ENCODE measurements around the gene GPBP1L1. TPM values are rescaled to one million over a fixed set of nuclear protein-coding genes. Genes with fewer than 3 reads are reported as not detected.

The GPBP1L1 gene
- total and polyA plus RNA-seq, 2 of the 13 experiments (the other 11 are each of a cell fraction or from before 2014, with no cell fraction given) = 45.9 to 86.1 TPM

DNA sequence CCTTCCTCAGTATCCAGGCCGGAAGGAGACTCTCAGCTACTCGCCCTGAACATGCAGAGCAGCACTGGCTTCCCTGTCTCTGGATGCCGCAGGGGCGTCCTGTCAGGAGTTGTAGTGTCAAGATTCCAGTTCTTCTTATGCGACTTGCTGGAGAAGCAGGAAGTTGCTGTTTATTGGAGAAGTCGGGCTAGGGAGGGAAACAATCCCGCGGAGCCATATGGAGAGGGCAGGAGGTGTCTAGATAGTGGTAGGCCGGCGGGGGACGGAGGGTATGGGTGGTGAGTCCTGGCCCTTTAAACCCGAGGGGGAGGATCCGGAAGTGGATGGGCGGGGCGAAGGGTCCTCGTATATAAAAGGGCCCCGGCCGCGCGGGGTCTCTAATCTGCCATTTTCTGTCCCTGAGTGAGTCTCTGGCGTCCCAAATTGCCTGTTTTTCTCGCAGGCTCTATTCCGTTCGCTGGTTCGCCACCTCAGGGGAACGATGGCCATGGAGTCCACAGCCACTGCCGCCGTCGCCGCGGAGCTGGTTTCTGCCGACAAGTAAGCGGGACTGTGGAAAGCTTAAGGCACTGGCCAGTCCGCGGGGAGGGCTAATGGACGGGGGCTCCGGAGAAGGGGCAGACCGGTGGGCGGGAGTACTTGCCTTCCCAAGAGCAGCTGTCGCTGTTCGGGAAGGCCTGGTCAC lies 102.5 kb downstream of the GPBP1L1 start, which contains the start of gene NASP (continued):
- peak; percentile 80 for TF ChIP-seq ARID4A (CRISPR knock-in tag; IDR thresholded peaks at IDR 0.05; ENCODE audit: borderline replicate concordance)
- no peak for TF ChIP-seq ISX (CRISPR knock-in tag; conservative IDR thresholded peaks at IDR 0.05)
- TF ChIP-seq SIX1 (CRISPR knock-in tag; IDR thresholded peaks at IDR 0.05; ENCODE audit: borderline replicate concordance) = no peak
- peak; percentile 38; the same call in 1 of the 2 replicates for TF ChIP-seq ZGPAT (CRISPR knock-in tag; IDR thresholded peaks at IDR 0.05)
- no peak for TF ChIP-seq ZNF17 (CRISPR knock-in tag; IDR thresholded peaks at IDR 0.05)
- no peak for TF ChIP-seq ZSCAN9 (CRISPR knock-in tag; IDR thresholded peaks at IDR 0.05; ENCODE audit: borderline replicate concordance)
- TF ChIP-seq ZXDC (CRISPR knock-in tag; IDR thresholded peaks at IDR 0.05) = peak; percentile 71; the same call in 1 of the 2 replicates
- no peak for TF ChIP-seq ELK4 (CRISPR knock-in tag; IDR thresholded peaks at IDR 0.05; ENCODE audit: borderline replicate concordance)
- no peak for TF ChIP-seq MLLT10 (CRISPR knock-in tag; IDR thresholded peaks at IDR 0.05)
- no peak; the same call in 1 of the 2 replicates for TF ChIP-seq ZNF772 (CRISPR knock-in tag; IDR thresholded peaks at IDR 0.05)
- peak; percentile 30; the same call in 1 of the 2 replicates for TF ChIP-seq HCFC1 (IDR thresholded peaks at IDR 0.05; ENCODE audit: low read depth, low read length)
- TF ChIP-seq NR1H2 (CRISPR knock-in tag; IDR thresholded peaks at IDR 0.05; ENCODE audit: borderline replicate concordance, low read depth) = no peak; the same call in 1 of the 2 replicates
- TF ChIP-seq PHF21A (CRISPR knock-in tag; IDR thresholded peaks at IDR 0.05) = peak; percentile 60
- 0 out of 2 replicates have a peak, but pooled peaks have one; percentile 20 for TF ChIP-seq NFIB (CRISPR knock-in tag; IDR thresholded peaks at IDR 0.05; ENCODE audit: borderline replicate concordance)
- no peak for TF ChIP-seq PLRG1 (conservative IDR thresholded peaks at IDR 0.05)
- no peak; the same call in 1 of the 2 replicates for TF ChIP-seq ZFP41 (CRISPR knock-in tag; IDR thresholded peaks at IDR 0.05; ENCODE audit: borderline replicate concordance)
